OCI-LY7 (cell line): ENCODE results near the gene HCRTR1. TPM values are rescaled to one million over a fixed set of nuclear protein-coding genes. Genes with fewer than 3 reads are reported as not detected.

ENCODE experiments used
- BruUV-seq: library from RNA; stranded (reverse); fragments of 400-500 nt; replicated peaks from 2 replicates; lab custom pipeline; 2021; lab: Mats Ljungman, UMichigan
- CTCF ChIA-PET: fragments of 300-600 bp; sonication (Branson Sonifier 250); formaldehyde crosslinking; loops from one replicate; lab custom pipeline; 2022; ENCODE audit warnings: antibody characterized with exemption; ENCODE audit not compliant: unreplicated experiment; lab: Charles Lee
- POLR2A ChIA-PET: fragments of 300-600 bp; sonication (Branson Sonifier 250); formaldehyde crosslinking; loops from one replicate; lab custom pipeline; 2022; ENCODE audit warnings: antibody characterized with exemption; lab: Charles Lee
- DNase-seq: peaks from one replicate; pipeline ENCODE4 v3.0.0-alpha.2; 2015; ENCODE audit warnings: low spot score
- H2AFZ ChIP-seq: fragments of 200-600 bp; sonication (generic), shearing (Covaris generic); 2 replicates; pipeline ENCODE4 v1.6.1; 2014; ENCODE audit warnings: mild to moderate bottlenecking, antibody characterized with exemption, low read length, moderate library complexity
- H3K27ac ChIP-seq: fragments of 200-600 bp; sonication (generic); 2 replicates; pipeline ENCODE4 v1.5.1; 2014; ENCODE audit warnings: mixed run types, low read depth, mild to moderate bottlenecking, moderate library complexity, low read length, inconsistent platforms; ENCODE audit not compliant: poor library complexity, severe bottlenecking
- H3K36me3 ChIP-seq: fragments of 200-600 bp; sonication (generic); 2 replicates; pipeline ENCODE4 v1.6.1; 2014; ENCODE audit warnings: mild to moderate bottlenecking, antibody characterized with exemption, low read length, moderate library complexity, mixed read lengths; ENCODE audit not compliant: insufficient read depth
- H3K4me1 ChIP-seq: fragments of 200-600 bp; sonication (generic); 2 replicates; pipeline ENCODE4 v1.5.1; 2014; ENCODE audit warnings: mild to moderate bottlenecking, low read length; ENCODE audit not compliant: insufficient read depth, poor library complexity, severe bottlenecking
- H3K4me2 ChIP-seq: fragments of 200-600 bp; sonication (generic); 2 replicates; pipeline ENCODE4 v1.6.1; 2014; ENCODE audit warnings: mild to moderate bottlenecking, low read length
- H3K4me3 ChIP-seq: fragments of 200-600 bp; sonication (generic); 2 replicates; pipeline ENCODE4 v1.5.1; 2014; ENCODE audit warnings: mild to moderate bottlenecking, low read depth, low read length; ENCODE audit not compliant: poor library complexity, severe bottlenecking
- H3K79me2 ChIP-seq: fragments of 200-600 bp; sonication (generic); 2 replicates; pipeline ENCODE4 v1.6.1; 2016; ENCODE audit warnings: low read depth, mild to moderate bottlenecking, low read length, moderate library complexity, mixed read lengths; ENCODE audit not compliant: insufficient read depth
- H3K9me2 ChIP-seq: fragments of 200-600 bp; sonication (generic); 2 replicates; pipeline ENCODE4 v1.6.1; 2016; ENCODE audit warnings: mild to moderate bottlenecking, low read length, mixed read lengths; ENCODE audit not compliant: insufficient read depth
- H3K9me3 ChIP-seq: fragments of 200-600 bp; sonication (generic); 2 replicates; pipeline ENCODE4 v1.6.1; 2014; ENCODE audit warnings: mild to moderate bottlenecking, mixed run types, low read length, mixed read lengths
- H4K20me1 ChIP-seq: fragments of 200-600 bp; sonication (generic); 2 replicates; pipeline ENCODE4 v1.6.1; 2014; ENCODE audit warnings: mild to moderate bottlenecking, antibody characterized with exemption, low read length, moderate library complexity, mixed read lengths; ENCODE audit not compliant: insufficient read depth
- EZH2phosphoT487 ChIP-seq: fragments of 200-600 bp; sonication (generic); IDR thresholded peaks from 2 replicates; pipeline ENCODE4 v1.6.1; 2018; ENCODE audit warnings: low read depth, borderline replicate concordance, mild to moderate bottlenecking, mixed run types, antibody characterized with exemption, low read length, moderate library complexity, mixed read lengths
- intact Hi-C: fragments of 100-400 bp; cut with micrococcal nuclease; formaldehyde crosslinking; loops from one replicate; pipeline ENCODE4 v1.10.0; 2022; ENCODE audit not compliant: unreplicated experiment
- total RNA-seq, 2 experiments: library from RNA; depleted of rRNA in 1 of 2; stranded (reverse); fragments of >200 nt in 1 of 2; shearing (Covaris generic) in 1 of 2; gene quantifications; 2 replicates each; pipeline ENCODE4 v1.2.3, GENCODE V29; 2014 to 2022
- TF ChIP-seq, protein P1 (sequence below): fragments of 200-600 bp; sonication (generic); conservative IDR thresholded peaks from 2 replicates; pipeline ENCODE4 v1.5.1; 2014; ENCODE audit warnings: mild to moderate bottlenecking, antibody characterized with exemption, low read length, moderate library complexity, mixed read lengths

The HCRTR1 gene
- total RNA-seq, 2 experiments from 2014 or later: not detected

GRCh38 chr1:31663622-31664452, 46.3 kb downstream of the HCRTR1 start:
- H3K9me3 ChIP-seq: no peaks in the 10 kb centered on the region
- ChIA-PET CTCF (interaction anchor here (0.5 to 1.0 kb wide), 6 partner anchors 21 to 392 kb away, joined by 3 to 5 read pairs (median 3); no protein-coding TSS in a partner anchor), POLR2A (interaction anchor here (0.6 kb wide), 1 partner anchor 19 kb away, joined by 3 read pairs; the partner anchor contains the start of gene PEF1)
- TF ChIP-seq, protein P1, sequence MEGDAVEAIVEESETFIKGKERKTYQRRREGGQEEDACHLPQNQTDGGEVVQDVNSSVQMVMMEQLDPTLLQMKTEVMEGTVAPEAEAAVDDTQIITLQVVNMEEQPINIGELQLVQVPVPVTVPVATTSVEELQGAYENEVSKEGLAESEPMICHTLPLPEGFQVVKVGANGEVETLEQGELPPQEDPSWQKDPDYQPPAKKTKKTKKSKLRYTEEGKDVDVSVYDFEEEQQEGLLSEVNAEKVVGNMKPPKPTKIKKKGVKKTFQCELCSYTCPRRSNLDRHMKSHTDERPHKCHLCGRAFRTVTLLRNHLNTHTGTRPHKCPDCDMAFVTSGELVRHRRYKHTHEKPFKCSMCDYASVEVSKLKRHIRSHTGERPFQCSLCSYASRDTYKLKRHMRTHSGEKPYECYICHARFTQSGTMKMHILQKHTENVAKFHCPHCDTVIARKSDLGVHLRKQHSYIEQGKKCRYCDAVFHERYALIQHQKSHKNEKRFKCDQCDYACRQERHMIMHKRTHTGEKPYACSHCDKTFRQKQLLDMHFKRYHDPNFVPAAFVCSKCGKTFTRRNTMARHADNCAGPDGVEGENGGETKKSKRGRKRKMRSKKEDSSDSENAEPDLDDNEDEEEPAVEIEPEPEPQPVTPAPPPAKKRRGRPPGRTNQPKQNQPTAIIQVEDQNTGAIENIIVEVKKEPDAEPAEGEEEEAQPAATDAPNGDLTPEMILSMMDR: peak; percentile 91
- no peak for TF ChIP-seq EZH2phosphoT487
- H3K4me1 ChIP-seq: no peaks in the 10 kb centered on the region
- H3K9me2 ChIP-seq: no peaks in the 10 kb centered on the region
- H3K4me2 ChIP-seq: no peak overlapping the region
- H3K36me3 ChIP-seq: no peaks in the 10 kb centered on the region
- H3K27ac ChIP-seq: no peak overlapping the region
- BruUV-seq: no TSS peak
- intact Hi-C loops: loop anchor here (1.0 to 5.0 kb wide), 4 partner anchors 43 to 300 kb away; no protein-coding TSS in a partner anchor
- no peak overlapping the region for H3K4me3 ChIP-seq
- DNase-seq: peak; percentile 60
- H3K79me2 ChIP-seq: no peaks in the 10 kb centered on the region
- no peaks in the 10 kb centered on the region for H4K20me1 ChIP-seq
- H2AFZ ChIP-seq: no peak overlapping the region

DNA sequence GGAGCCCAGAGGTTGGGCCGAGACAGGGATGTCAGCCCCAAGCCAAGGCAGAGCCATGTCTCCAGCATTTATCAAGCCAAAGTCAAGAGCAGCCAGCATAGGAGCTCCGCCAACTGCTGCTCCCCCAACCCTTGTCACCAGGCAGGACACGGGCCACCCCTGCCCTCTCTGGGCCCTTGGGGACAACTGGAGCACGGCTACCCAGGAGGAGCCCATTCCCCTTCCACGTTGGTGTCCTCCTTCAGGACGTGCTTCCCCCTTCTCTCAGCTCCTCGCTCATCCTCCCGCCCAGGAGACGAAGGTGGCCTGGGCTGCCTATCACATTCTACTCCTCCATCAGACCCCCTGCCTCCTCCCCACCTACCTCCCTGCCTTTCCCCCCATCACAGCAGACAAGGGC, 47.0 kb downstream of the HCRTR1 start:
- TF ChIP-seq, protein P1: no peak
- TF ChIP-seq EZH2phosphoT487: no peak
- Histone ChIP-seq H3K4me3 (no peak overlapping the region), H3K9me3 (no peaks in the 10 kb centered on the region), H4K20me1 (no peaks in the 10 kb centered on the region), H3K4me1 (no peaks in the 10 kb centered on the region), H3K36me3 (no peaks in the 10 kb centered on the region), H3K4me2 (no peak overlapping the region), H3K27ac (no peak overlapping the region), H3K79me2 (no peaks in the 10 kb centered on the region), H2AFZ (no peak overlapping the region), H3K9me2 (no peaks in the 10 kb centered on the region)
- POLR2A ChIA-PET: no interaction called here
- CTCF ChIA-PET: interaction anchor here (0.5 to 1.0 kb wide), 5 partner anchors 22 to 391 kb away, joined by 3 to 5 read pairs (median 3); no protein-coding TSS in a partner anchor
- intact Hi-C loops: loop anchor here (1.0 to 5.0 kb wide), 3 partner anchors 43 to 125 kb away; no protein-coding TSS in a partner anchor
- no TSS peak for BruUV-seq
- no peak for DNase-seq
